Stimulated activated CD8-positive, alpha-beta memory T cell treated with anti-CD3 and anti-CD28 coated beads, Interleukin-15, amount 100 ng/mL, for 48 hours (primary cell): ENCODE measurements around the gene LTBP2.

Experiments used
- DNase-seq, 2 donors: peaks; one replicate each; pipeline ENCODE4 v3.0.0-alpha.2; 2020; ENCODE audit warnings: low read depth in 2 of 2

The LTBP2 gene

DNA sequence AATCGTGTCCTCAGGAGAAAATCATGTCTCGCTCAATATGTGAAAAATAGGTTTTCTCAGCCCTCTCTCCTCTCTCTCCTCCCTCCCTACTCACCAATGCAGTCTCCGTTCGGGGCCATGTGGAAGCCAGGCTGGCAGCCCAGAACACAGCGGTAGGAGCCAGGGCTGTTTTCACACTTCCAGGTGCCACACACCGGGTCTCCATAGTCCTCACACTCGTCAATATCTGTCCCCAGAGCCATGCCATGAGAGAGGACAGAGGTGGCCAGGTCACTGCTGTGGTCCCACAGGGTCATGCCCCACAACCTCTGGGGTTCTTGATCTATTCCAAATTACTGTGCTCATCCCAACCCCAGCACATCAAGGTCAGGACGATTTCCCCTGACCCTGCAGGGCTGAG, 105.0 kb downstream of the LTBP2 start:
- DNase-seq: no peak

GRCh38 chr14:74506411-74506851, 105.6 kb downstream of the LTBP2 start:
- no peak for DNase-seq

- no peak for DNase-seq
These were observed 106.2 kb downstream of the LTBP2 start for GRCh38 chr14:74505831-74506230.

- DNase-seq: no peak
These were observed 106.9 kb downstream of the LTBP2 start for GRCh38 chr14:74504874-74505720.

DNA sequence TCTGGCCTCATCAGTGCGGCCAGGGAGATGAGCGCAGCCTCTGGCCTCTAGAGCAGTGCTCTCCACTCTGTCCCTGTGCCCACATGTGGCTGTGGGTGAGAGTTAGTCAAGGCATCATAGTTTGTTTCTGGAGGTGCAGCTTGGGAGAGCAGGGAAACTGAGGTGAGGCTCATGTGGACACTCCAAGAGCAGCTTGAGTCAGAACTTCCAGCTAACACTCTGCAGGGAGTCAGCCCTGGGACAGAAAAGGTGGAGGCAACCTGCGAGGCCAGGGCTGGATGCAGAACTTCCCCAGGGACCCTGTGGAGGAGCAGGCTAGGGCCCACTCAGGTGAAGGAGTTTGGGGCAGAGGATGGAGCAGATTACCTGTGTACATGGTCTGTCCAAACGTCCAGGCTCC, 107.6 kb downstream of the LTBP2 start:
- no peak for DNase-seq

DNA sequence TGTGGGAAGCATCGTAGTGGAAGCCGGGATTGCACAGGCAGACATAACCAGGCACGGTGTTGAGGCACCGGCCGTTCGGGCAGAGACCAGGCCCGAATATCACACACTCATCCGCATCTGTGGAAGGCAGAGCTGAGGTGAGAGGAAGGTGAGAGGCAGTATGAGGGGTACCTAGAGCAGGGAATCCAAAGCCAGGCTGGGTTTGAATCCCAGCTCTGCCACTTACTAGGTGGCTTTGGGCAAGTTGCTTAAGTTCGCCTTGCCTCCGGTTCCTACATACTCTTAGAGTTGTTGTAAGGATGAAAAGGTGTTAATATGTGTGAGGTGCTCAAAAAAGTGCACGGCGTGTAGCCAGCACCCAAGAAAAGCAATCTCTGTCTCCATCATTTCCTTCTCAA, 108.1 kb downstream of the LTBP2 start:
- no peak for DNase-seq

DNA sequence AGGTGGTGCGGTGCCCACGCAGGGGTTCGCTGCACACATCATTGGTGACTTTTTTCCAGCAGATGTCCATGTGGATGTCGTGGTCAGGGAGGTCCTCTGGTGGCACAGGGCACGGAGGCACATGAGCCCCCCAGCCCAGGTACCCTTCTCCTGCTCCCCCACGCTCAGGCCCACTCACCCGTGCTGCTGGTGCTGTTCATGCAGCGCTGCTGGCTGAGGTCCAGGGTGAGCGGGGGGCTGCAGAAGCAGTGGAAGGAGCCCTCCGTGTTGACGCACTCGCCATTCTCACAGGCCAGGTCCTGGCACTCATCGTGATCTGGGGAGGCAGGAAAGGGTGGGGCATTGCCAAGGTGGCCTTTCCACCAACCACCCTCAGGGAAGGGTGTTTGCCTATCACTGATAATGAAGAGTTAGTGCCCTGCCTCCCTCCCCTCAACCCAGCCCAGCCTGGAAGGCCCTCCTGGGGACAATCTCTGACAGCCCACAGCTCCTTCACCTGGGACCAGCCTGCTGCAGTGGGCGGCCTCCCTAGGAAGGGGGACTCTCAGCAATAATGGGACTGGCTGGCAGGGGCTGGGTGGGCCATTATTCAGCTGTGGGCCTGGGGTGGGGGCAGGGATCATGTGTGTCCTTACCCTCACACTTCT, 108.6 kb downstream of the LTBP2 start:
- DNase-seq: no peak

DNA sequence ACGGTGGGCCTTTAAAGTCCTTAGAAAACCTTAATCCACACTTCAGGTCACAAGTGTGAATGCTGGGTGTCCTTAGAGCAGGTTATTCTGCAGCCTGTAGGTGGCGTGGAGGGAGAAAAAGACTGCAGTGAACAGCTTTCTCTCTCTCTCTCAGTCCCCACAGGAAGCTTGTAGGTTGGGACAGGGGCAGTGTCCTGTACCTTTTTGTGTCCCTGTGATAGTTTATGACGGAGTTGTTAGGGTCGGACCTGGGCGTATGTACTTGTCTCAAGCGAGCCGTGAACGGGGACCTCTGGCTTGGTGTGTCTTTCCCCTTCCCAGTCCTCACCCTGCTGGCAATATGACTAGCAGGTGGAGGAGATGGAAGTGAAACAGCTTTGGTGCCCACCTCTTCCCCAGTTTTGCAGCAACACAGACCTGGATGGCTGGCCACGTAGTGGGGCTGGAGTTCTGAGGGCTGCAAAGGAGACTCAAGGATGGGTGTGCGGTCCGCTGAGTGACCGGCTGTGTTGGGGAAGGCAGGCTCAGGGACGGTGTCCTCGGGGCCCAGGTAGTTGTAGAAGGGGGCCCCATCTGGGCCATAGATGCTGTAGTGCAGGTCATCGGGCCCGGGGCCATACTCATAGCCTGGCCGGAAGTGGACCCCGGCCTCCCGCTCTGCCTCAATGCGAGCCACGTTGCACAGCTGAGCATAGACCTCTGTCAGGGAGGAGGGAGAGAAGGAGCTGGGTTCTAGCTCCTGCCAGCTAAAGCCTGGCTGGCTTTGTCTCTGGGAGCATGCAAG, 109.6 kb downstream of the LTBP2 start:
- DNase-seq: no peak

DNA sequence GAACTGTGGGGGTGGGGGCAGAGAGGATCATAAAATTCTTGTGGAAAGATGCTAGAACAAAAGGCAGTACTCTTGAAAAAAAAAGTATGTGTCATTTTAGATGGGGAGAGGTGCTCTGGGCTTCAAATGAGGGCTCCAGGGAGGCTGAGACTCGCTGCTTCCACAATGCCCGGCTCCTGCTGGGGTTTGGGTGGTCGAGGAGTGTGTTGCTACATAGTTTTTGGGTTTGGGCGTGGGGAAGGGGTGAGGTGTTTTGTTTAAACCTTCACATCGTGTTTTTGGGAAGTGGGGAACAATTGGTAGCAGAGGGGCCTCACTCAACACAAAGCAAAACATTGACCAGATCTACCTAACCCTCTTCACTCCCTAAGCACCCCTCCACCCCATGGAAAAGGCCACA, 110.3 kb downstream of the LTBP2 start:
- DNase-seq: no peak

DNA sequence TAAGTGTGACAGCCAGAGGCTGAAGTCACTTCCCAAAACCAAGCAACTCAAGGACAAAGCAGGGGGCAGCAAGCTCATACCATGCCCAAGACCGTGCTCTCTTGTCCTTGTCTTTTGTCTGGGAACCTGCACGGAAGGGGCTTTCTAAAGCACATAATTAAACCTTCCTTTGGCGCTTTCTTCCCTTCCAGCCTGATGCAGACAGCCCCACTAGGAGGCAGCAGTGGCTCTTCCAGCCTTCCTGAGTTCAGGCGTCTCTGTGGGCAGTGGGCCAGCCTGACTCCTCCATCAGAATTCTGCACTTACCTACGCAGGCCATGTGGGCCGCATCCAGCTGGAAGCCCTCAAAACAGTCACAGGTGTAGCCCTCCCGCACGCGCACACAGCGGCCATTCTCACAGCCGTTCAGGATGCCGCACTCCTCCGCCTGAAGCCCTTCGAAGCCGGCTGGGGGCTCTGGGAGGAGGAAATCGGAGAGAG, 110.9 kb downstream of the LTBP2 start:
- DNase-seq: no peak

GRCh38 chr14:74500417-74501134, 111.5 kb downstream of the LTBP2 start:
- no peak for DNase-seq

DNA sequence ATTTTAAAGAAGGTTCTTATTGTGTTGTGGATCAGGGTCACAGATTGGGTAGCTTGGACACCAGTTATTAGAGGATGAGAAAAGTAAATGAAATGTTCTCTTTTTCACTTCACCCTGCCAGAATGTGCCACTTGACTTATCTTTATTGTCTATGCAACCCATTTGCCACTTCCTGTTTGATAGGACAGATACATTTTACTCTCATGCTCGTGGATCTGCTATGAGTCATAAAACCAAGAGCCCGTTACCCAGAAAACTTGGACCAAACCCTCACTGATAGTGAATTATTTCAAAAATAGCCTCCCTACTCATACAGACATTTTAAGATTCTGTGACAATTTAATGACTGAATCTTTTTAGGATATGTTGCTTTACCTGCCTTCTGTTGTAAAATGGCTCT, 116.7 kb downstream of the LTBP2 start:
- no peak for DNase-seq

DNA sequence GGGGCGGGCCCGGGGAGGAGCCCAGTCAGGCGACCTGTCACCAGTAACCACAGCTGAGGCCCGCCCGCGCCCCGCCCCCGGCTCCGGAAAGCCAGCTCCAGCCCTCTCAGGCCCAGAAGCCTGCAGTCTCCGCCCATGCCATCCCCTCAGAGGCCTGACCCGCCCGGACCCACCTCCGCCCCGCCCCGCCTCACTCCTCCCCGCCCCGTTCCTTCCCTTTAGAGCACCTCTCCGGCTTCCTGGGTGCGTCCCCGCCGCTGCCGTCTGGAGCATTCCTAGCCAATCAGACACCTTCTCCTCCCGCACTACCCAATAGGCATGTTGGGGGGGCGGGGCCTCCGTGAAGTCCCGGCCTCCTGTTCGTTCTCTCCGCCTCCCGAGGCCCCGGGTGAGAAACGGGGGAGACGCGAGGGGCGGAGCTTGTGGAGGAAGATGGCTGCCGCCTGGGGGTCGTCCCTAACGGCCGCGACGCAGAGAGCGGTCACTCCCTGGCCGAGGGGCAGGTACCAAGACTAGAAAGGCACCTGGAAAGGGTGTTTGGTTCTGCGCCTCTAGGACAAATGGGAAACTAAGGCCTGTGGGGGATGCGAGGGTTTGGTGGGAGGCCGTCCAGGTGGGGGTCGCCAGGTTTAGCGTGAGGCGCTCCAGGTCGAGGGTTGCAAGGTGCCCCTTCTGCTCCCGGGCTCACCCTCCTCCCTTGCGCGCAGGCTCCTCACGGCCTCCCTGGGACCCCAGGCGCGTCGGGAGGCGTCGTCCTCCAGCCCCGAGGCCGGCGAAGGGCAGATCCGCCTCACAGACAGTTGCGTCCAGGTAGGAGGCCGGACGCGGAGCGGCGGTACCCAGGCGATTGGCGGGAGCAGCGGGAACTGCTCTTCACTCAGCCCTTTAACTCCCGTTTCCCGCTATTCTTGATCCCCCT, 118.4 kb downstream of the LTBP2 start, which contains the start of gene ISCA2:
TSS of gene ISCA2 (plus strand) at position 423 of the 919 bp plus-strand sequence. CDS start at position 433, 10 bp downstream.
- peak; percentile 100 for DNase-seq

GRCh38 chr14:74492776-74493342, 119.2 kb downstream of the LTBP2 start, which contains the start of gene NPC2:
Gene NPC2, minus strand, starts transcription at chr14:74493305. Its CDS starts 31 bp downstream, at chr14:74493274.
- no peak for DNase-seq

DNA sequence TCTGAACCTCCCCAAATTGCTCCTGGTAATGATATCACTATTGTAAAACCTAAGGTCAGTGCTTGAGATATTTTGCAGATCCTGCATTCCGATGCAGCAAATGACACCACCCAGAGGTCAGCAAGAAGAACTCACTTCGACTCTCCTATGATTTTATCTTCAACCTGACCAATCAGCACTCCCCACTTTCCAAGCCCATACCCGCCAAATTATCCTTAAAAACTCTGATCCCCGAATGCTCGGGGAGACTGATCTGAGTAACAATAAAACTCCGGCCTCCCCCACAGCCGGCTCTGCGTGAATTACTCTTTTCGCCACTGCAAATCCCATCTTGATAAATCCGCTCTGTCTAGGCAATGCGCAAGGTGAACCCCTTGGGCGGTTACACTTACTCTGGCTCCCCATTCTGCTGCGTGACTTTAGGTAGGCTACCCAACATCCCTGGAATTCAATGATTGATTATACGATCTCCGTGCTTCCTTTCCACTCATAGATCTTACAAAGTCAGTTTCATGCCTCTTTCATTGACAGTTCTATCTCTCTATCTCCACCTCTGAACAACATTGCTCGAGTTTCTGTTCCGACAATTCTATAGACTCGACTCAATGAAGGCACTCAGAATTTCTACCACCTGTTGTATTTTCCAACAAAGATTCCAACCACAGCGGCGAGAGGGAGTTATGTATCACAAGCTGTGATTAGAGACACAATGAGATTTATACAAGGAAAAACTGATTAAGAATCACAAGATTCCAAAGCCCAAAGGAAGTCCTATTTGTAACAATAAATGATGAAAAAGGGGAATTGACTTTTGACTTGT, 119.9 kb downstream of the LTBP2 start:
- no peak for DNase-seq

DNA sequence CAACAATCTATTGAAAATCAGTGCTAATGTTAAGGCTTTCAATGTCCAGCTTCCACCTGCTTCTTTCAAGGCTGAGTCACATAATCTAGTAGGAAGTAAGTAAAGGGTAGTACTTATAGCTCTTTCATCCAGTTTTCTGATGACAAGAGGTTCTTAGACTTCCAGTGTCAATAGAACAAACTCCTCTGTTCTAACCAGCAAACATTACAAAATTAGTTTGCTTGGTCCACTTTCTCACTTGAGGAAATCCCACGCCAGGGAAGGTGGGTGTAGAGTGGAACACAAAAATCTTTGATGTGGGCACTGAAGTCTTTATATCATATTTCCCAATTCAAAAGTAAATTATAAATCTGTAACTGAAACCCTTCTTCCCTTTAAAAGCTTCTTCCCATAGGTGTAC, 121.6 kb downstream of the LTBP2 start:
- no peak for DNase-seq

DNA sequence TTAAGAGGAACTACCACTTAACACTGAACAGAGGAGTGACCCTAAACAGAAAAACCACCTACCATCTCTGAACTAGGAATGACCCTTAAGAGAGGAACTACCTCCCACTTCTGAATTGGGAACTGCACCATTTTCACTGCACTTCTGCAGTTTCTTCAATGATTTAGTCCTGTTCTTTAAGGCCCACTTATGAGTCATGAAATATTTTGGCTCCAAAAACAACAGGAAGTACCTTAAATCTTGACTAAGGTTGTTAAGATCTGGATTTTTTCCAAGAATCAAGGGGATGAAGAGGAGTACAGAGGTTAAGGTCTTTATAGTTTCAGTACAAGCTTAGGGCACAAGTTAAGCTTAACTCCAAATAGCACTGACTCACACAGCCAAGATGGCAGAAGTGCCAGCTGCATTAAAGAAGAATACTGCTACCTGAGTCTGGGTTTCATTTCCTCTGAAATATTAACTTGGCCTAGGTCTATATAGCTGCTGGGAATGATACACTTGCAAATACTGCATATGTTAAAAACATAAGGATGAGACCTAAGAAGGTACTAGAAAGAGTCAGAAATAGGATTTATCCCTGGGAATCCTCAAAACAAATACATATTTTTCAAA, 123.1 kb downstream of the LTBP2 start:
- DNase-seq: no peak

GRCh38 chr14:74486164-74486563, 125.9 kb downstream of the LTBP2 start:
- DNase-seq: no peak

DNA sequence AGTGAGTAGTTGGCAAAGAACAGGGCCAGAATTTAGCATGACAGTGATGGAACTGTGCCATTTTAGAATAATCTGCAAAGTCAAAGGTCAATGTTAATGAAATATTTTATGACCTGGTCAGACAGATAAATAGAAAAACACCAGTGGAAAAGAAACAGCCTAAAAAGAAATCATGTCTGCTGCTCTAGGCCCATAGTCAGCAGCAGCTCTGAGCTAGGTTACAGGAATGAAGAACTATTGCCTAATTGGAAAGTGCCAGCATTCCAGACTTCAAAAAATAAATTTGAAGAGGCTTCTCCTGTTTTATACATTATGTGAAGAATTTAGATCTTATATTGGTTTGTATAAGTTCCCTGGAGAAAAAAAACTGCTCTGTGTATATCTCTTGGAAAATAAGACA, 128.7 kb downstream of the LTBP2 start:
- DNase-seq: no peak
